Posterior cingulate gyrus (tissue), 11 donors: Measurements from ENCODE around the gene KCNJ12.
"Not testable (repeated sequence)": the region's sequence is repeated elsewhere in the genome, so short reads cannot be mapped to it uniquely, and the experiment has no call there.

Experiments
- DNase-seq, 10 donors: peaks; one replicate each; pipeline versions ENCODE4 v3.0.0 to v3.0.0-alpha.2; 2020 to 2021; ENCODE audit warnings: mixed read lengths in 3 of 10
- intact Hi-C: fragments of 100-400 bp; cut with DNase I; formaldehyde crosslinking; loops from one replicate; pipeline ENCODE4 v1.15.1; 2023

KCNJ12 gene

DNA sequence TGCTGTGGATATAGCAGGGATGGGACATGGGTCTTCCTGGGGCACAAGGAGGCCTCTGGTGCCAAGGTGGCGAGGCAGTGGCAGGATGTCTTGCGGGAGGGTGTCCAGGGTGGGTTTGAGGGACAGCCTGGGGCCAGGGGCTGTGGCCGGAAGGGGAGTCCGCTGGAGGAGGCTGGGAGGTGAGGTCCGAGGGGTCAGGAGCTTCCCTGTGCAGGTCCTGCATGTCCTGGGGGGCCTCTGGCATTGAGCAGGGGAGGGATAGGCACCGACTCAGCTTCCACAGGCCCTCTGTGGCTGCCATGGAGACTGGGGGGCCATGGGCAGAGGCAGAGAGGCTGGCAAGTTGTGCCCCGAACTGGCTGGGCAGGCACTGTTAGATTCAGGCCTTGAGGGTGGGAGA is 38.5 kb downstream of the KCNJ12 start:
- peak in 3 of 10 donors; percentile 38 to 62 (median 48) for DNase-seq
- intact Hi-C loops: not testable (repeated sequence)

DNA sequence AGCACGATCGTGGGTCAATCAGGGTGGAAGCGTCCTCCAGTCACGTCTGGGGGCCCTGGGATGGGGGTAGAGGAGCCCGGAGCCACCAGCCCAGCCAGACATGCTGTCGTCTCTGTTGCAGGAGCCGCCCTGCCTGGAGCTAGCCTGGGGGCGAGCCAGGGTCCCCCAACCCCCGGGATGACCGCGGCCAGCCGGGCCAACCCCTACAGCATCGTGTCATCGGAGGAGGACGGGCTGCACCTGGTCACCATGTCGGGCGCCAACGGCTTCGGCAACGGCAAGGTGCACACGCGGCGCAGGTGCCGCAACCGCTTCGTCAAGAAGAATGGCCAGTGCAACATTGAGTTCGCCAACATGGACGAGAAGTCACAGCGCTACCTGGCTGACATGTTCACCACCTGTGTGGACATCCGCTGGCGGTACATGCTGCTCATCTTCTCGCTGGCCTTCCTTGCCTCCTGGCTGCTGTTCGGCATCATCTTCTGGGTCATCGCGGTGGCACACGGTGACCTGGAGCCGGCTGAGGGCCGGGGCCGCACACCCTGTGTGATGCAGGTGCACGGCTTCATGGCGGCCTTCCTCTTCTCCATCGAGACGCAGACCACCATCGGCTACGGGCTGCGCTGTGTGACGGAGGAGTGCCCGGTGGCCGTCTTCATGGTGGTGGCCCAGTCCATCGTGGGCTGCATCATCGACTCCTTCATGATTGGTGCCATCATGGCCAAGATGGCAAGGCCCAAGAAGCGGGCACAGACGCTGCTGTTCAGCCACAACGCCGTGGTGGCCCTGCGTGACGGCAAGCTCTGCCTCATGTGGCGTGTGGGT is 39.2 kb downstream of the KCNJ12 start:
- intact Hi-C loops: not testable (repeated sequence)
- DNase-seq: peak in 3 of 10 donors; percentile 61 to 81 (median 81)

DNA sequence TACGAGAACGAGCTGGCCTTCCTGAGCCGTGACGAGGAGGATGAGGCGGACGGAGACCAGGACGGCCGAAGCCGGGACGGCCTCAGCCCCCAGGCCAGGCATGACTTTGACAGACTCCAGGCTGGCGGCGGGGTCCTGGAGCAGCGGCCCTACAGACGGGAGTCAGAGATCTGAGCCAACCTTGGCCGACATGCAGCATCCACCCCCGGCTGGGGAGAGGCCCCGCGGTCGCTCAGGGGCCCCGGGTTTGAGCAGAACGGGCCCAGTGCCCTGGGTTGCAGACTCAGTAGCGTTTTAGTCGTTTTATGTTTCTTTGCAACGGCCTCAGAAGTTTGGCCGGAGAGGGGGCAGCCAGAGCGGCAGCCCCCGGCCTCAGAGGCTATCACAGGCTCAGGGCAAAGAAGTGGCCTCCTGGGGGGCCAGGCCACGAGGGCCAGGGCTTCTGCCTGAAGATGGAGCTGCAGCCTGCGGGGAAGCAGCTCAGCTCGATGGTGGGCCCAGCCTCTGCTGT is 40.4 kb downstream of the KCNJ12 start:
- DNase-seq: peak in 3 of 10 donors; percentile 60 to 78 (median 78)

DNA sequence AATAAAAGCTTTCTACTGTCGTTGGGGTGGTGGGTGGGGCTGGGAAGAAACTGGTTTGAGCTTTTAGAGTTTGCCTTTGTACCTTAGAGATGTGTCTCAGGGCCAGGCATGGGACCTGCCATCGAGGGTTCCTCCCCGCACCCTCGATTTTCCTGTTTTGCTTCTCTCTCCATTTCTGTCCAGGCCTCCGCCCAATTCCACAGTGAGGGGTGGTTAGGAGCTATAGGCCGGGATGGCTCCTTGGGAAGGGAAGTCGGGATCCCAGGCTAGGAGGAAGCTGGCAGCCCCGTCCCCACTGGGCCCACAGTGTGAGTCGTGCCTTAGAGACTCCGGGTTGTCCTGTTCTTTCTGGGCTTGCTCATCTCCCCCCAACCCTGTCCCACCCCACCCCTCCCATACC is 41.2 kb downstream of the KCNJ12 start:
- intact Hi-C loops: not testable (repeated sequence)

More for the DNA sequence above, 40.4 kb downstream of the KCNJ12 start:
- intact Hi-C loops: not testable (repeated sequence)

DNA sequence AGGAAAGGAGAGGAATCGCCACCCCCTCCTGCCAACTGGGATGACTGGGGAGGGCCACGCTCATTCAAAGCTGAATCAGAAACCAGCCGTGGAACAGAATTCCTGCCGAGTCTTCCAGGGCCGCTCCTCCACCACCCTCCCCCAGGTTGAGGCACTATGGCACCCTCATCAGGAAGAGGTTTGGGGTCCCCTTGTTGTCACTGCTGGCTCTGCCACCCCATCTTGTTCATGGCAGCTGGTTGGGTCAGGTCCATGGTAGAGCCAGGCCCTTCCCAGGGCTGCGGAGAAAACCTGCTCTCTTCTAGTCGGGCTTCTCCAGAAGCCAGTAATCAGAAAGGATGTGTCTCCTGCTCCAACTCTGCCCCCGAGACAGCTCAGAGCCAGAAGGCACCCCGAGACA is 41.8 kb downstream of the KCNJ12 start:
- intact Hi-C loops: no loop called here

More for the DNA sequence above, 41.2 kb downstream of the KCNJ12 start:
- peak in 2 of 10 donors; percentile 21 to 62 for DNase-seq

DNA sequence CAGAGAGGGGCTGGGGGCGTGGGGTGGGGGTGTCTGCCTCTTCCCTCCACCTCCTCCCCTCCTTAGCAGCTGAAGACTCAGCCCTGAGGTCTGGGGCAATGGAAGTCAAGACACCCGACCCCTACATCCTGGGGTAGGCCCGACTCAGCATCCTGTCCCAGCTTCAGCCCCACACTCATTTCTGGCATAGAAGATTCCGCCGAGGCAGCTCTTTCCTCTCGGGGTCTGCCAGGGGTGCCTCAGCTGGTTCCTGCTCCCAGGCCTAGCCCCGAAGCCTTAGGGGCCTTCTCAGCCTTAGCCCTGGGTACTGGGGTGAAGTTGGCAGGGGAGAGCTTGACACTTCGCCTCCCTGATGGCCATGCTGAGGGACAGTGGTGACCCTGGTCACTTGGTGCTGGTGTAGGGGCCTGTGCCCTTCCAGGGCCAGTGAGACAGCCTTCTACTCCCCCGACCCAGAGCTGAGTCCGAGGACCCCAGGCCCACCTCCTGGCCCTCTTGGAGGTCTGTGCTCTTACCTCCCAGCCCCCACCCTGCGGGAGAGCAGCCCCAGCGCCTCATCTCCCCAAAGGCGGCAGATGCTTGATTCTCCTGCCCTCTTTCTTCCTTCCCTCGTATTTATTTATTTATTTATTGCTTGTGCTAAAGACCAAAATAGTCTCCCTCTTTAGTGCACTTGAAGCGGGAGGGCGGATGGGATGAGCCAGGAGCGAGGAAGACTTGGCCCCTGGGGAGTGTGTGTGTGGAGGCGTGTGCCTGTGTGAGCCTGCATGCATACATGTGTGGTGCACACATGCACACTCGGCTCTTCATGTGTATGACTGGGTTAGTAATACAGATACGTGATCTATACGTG is 42.5 kb downstream of the KCNJ12 start:
- peak in 2 of 10 donors; percentile 59 to 60 for DNase-seq
- intact Hi-C loops: no loop called here

More for the DNA sequence above, 41.8 kb downstream of the KCNJ12 start:
- DNase-seq: peak in 2 of 10 donors; percentile 45 to 46

DNA sequence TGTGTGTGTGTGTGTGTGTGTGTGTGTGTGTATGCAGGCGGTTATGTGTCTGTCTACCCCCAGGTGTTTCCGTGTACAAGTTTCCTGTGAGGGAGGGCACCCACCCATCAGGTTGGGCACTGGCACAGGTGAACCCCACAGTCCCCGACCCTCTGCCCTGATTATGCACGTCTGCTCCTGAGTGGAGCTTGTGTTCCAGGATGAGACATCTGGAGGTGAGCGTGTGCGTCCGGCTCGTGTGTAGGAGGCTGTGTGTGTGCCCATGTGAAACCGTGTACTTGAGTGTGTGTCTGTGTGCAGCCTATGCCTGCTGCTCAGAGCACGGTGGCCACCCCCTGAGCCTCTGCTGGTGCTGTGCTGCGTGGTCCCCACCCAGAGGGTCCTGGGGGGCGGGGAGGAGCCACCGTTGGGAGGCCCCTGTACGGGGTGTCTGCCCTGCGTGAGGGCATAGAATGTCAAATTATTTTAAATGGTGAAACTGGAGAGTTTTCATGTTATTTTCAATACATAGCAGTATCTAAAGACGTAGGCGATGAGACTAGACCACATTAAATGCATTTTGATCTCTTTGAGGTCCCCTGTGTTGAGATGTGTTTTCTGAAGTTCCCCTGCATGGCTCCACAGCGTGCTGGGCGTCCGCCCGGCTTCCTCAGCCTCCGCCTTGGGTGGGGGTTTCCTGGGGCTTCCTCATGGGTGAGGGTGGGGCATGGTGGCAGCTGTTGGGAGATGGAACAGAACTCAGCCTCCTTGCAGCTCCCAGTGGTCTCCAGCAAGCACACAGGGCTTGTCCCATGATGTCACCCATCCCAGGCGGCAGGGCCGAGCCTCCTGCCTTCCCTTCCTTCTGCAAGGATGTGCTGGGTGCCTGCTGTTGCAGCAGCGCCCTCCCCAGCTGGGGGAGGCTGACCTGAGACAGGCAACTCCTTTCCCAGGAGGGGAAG is 43.4 kb downstream of the KCNJ12 start:
- DNase-seq: peak in 3 of 10 donors; percentile 64 to 85 (median 73)
- intact Hi-C loops: loop anchor here (5.0 kb wide), 1 partner anchor 288 kb away; no protein-coding TSS in a partner anchor

DNA sequence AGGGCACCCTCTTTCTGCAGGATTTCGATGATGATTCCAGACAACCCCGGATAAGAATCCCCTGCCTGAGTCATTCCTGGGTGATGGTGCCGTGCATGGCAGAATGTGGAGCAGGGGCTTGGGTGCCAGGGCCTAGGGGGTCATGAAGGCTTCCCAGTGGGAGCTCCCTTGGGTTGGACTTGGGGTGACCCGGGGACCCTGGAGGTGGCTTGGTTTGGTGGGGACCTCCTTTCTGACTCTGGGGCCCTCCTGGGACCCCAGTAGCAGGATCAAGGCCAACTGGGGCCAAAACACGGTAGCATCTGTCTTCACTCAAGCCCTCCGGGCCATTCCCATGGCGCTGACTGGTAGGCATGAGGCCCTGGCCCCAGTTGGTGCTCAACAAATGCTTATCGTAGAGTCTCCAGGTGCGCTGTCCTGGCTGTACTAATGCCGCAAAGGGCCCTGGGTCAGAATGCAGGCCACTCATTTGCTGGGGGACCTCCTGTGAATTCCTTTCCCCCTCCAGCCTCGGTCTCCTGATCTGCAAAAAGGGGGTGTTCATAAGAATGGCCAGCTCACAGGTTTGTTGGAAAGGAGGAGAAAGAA is 44.4 kb downstream of the KCNJ12 start:
- intact Hi-C loops: loop anchor here (5.0 kb wide), 1 partner anchor 287 kb away; no protein-coding TSS in a partner anchor
- DNase-seq: peak in 2 of 10 donors; percentile 28 to 71

DNA sequence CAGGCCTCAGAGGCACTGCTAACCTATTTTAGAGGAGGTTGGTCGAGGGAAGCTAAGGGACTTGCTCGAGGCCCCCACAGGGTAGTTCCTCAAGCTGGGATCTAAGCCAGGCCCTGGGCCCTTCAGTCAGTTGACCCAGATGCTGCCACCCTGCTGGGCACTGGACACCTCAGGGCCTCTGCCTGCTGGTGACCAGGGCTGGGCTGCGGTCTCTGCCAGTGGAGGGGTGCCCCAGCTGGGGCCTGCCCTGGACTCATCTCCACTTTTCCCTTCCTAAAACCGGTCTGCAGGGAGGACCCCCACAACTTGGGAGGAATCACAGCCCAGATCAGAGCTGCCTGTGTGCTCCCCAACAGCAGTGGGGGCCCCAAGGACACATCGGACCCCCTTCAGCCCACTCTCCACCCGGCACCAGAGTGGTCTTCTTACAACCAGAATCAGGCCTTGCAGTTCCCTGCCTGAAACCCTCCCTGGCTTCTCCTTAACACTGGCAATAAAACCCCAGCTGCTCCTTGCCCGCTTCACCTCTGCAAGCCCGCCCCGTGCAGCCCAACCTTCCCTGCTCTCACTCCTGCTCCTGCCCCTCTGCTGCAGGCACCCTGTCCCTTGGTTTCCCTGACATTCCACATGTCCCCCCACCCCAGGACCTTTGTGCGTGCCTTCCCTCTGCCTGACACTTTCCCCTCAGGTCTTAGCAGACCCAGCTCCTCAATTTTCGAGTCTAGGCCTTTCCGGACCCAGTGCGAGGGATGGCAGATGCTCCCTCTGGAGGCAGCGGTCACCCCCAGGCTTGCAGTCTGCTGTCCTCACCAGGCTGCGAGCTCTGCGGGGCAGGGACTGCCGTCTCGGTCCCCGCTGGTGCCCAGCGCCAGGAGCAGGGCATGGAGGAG is 45.5 kb downstream of the KCNJ12 start:
- peak in 2 of 10 donors; percentile 66 to 84 for DNase-seq
- intact Hi-C loops: loop anchor here (5.0 kb wide), 1 partner anchor 286 kb away; no protein-coding TSS in a partner anchor

DNA sequence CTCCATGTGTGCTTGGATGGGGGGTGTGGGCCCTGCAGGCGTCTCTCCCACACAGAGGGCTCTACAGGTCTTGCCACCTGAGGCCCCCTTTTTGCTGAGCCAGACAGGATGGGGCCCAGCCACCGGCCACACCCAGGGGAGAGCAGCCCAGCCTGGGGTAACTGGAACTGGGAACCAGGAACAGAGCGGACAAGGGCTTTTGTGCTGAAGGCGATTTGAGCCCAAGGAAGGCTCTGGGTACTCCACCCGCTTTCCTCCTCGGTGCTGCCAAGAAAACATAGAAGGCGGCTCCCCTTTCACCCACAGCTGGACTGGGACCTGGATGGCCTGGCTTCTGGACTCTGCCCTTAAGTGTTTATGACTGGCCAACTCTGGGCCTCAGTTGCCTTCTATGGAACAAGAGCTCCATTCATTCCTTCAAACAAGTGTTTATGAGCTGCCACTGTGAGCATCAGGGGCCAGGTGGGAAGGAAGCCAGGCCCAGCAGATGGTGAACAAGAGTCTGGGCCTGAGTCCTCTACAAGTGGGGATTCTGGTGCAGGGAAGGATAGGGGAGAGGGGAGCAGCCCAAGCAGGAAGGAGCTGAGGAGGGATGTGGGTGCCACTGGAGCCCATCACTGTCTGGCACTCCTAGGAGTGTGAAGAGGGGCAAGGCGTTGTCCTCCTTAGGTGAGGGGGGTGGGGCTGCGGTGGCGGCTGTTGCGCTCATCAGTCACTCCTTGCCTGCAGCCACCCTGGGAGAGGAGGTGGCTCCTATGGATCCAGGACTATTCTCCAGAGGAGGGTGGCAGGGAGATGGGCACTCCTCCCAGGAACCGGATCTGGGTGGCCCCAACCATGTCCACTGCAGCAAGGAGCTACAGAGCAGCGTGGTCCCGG is 46.4 kb downstream of the KCNJ12 start:
- peak in 2 of 10 donors; percentile 16 to 62 for DNase-seq
- intact Hi-C loops: loop anchor here (5.0 kb wide), 1 partner anchor 285 kb away; no protein-coding TSS in a partner anchor

DNA sequence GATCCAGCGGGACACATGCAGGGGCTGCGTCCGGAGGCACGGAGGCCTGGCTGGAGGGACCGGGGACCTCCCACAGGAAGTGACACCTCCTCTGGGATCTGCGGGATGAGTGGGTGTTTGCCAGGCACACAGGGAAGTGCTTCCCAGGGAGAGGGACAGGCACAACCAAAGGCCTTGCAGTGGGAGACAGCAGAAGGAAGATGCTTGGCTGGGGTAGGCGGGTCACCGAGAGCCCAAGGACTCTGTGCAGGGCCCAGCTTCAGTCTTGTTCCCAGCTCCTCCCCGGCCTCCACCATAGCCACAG is 47.0 kb downstream of the KCNJ12 start:
- peak in 2 of 10 donors; percentile 77 to 84 for DNase-seq
- intact Hi-C loops: loop anchor here (5.0 kb wide), 1 partner anchor 284 kb away; no protein-coding TSS in a partner anchor

DNA sequence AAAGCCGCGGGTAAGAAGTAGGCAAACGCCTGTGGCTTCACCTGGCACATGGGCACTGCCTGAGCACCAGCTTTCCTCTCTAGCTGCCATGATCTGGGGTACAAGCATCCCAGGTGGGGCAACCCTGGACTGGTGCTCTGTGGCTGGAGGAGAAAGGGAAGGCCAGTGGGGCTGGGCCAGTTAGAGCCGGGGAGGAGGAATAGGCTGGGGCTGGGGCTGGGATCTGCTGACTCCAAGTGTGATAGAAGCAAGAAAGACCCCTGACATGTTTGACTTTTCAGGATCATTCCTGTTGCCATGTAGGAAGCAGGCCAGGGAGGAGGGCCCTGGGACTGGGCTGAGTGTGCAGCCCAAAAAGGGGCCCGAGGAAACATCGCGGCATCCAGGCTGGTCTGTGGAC is 48.5 kb downstream of the KCNJ12 start:
- intact Hi-C loops: loop anchor here (5.0 kb wide), 1 partner anchor 283 kb away; no protein-coding TSS in a partner anchor
- DNase-seq: peak in 2 of 10 donors; percentile 58 to 69

DNA sequence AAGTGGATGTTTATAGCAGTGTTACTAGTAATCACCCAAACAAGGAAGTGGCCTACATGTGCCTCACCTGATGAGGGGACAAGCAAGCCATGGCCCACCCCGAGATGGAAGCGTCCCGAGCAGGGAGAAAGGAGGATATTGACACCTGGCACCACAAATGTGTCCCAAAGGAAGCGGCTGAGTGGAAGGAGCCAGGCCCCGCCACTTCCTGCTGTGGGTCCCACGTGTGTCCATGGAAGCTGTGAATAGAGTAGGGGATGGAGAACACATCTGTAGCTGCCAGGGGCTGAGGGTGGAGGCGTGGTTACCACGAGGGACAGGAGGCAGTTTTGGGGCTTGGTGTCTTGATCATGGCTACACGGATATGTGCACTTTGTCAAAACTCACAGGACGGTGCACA is 49.2 kb downstream of the KCNJ12 start:
- peak in 2 of 10 donors; percentile 43 to 62 for DNase-seq
- intact Hi-C loops: no loop called here

DNA sequence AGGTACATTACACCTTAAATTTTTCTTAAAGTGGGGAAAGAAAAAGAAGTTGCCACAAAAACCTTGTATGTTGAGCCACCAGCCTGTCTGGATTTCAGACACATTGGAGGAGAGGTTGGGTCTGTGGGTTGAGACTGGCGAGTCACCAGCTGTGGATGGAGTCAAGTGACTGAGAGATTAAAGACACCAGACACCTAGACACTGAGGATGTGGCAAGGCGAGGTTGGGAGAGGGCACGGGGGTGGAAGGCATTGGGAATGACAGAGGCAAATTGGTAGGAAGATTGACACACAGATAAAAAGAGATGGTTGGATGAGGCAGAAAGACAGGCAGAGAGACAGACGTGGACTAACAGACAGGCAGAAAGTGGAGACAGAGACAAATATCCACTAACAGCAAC is 49.6 kb downstream of the KCNJ12 start:
- peak in 2 of 10 donors; percentile 35 to 54 for DNase-seq
- intact Hi-C loops: no loop called here

DNA sequence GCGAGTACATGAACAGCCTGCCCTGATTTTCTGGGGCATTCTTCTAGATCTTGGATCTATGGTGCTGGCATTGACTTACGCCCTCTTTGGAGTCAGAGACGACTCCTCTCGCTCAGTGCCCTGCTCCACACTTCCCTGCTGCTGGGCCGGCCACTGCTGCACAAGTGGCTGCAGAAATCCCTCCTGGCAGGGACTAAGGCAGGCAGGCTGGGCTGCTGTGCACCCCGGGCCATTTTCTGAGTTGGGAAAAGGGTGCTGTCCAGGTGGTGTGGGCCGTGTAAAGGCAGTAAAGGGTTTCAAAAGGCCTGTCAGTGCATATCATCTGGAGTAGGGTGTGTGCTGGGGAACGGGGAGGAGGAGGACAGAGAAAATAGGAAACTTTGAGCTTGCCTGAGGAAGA is 50.1 kb downstream of the KCNJ12 start:
- intact Hi-C loops: not testable (repeated sequence)
- peak in 1 of 10 donors; percentile 24 for DNase-seq

DNA sequence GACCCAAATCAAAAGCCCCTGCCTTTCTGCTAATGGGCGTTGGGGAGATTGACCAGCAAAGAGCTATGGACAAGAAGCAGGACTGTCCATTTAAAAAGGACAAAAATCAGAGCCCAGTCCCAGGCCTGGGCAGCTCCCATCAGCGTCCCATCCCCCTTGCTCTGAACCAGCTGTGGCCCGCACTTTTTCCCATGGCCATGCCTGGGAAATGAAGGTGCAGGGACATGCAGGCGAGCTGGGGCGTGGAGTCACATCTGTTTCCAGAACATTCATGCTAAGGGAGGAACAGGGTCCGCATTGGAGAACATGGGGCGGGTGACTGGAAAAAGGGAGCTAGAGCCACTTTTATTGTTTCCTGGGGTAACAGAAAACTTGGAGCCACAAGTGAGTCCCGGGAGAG is 50.7 kb downstream of the KCNJ12 start:
- intact Hi-C loops: not testable (repeated sequence)
- peak in 2 of 10 donors; percentile 44 to 62 for DNase-seq

DNA sequence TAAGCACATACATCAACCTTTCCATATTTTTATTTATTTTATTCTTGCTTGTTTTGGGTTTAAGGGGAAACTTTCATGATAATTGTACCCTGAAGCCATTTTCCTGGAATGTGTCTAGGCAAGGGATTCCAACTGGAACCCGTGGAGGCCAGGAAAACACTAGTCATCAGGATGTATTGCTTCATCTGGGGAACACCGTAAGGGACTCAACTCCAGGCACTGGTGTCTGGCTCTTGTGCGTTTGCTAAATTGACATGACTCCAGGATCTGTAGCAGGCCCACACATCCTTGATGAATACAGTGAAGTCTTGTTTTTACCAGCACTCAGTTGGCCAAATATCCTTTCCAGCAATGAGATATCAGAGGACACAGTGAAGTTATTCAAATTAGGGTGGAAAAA is 51.6 kb downstream of the KCNJ12 start:
- DNase-seq, intact Hi-C loops: not testable (repeated sequence)
